Neural crest cell (in vitro differentiated cells): ENCODE measurements around the gene TIGD2. TPM values are rescaled to one million over a fixed set of nuclear protein-coding genes. Genes with fewer than 3 reads are reported as not detected.

Experiments
- DNase-seq: peaks from one replicate; pipeline ENCODE4 v3.0.0; 2021; ENCODE audit warnings: low read depth, mixed read lengths, low spot score
- H3K27ac Mint-ChIP-seq: one replicate; pipeline ENCODE4 v1.8.0; 2021; ENCODE audit warnings: mild to moderate bottlenecking, mixed read lengths; ENCODE audit not compliant: unreplicated experiment
- H3K27me3 Mint-ChIP-seq: 2 replicates; pipeline ENCODE4 v1.8.0; 2021; ENCODE audit warnings: low read depth, mild to moderate bottlenecking, mixed read lengths
- H3K36me3 Mint-ChIP-seq: 2 replicates; pipeline ENCODE4 v1.8.0; 2021; ENCODE audit warnings: low read depth, mild to moderate bottlenecking, mixed read lengths
- H3K4me1 Mint-ChIP-seq: 2 replicates; pipeline ENCODE4 v1.8.0; 2021; ENCODE audit warnings: mixed read lengths
- H3K4me3 Mint-ChIP-seq: one replicate; pipeline ENCODE4 v1.8.0; 2021; ENCODE audit warnings: mild to moderate bottlenecking, mixed read lengths
- H3K9me3 Mint-ChIP-seq: 2 replicates; pipeline ENCODE4 v1.8.0; 2021; ENCODE audit warnings: mixed read lengths
- total RNA-seq: library from RNA; stranded (reverse); gene quantifications from 2 replicates; pipeline ENCODE4 v1.2.1, GENCODE V29; 2021
- TF ChIP-seq, protein P1 (sequence below): fragments of 200-600 bp; sonication (generic); conservative IDR thresholded peaks from 2 replicates; pipeline ENCODE4 v1.5.0; 2021; ENCODE audit warnings: antibody characterized with exemption, mild to moderate bottlenecking

TIGD2 gene
- total RNA-seq, 1 donor from 2014 or later = 9.4 TPM

- TF ChIP-seq, protein P1, sequence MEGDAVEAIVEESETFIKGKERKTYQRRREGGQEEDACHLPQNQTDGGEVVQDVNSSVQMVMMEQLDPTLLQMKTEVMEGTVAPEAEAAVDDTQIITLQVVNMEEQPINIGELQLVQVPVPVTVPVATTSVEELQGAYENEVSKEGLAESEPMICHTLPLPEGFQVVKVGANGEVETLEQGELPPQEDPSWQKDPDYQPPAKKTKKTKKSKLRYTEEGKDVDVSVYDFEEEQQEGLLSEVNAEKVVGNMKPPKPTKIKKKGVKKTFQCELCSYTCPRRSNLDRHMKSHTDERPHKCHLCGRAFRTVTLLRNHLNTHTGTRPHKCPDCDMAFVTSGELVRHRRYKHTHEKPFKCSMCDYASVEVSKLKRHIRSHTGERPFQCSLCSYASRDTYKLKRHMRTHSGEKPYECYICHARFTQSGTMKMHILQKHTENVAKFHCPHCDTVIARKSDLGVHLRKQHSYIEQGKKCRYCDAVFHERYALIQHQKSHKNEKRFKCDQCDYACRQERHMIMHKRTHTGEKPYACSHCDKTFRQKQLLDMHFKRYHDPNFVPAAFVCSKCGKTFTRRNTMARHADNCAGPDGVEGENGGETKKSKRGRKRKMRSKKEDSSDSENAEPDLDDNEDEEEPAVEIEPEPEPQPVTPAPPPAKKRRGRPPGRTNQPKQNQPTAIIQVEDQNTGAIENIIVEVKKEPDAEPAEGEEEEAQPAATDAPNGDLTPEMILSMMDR = no peak
- Mint-ChIP-seq H3K4me1 (peaks cover 18% of the 10 kb centered on the region), H3K27me3 (peaks cover 39% of the 10 kb centered on the region), H3K36me3 (peaks cover 28% of the 10 kb centered on the region), H3K9me3 (peaks cover 12% of the 10 kb centered on the region), H3K27ac (no peak overlapping the region), H3K4me3 (peak overlapping the region; percentile 83)
- DNase-seq = no peak
Measured at GRCh38 chr4:89110541-89110985, 770 bp upstream of the TIGD2 start.

DNA sequence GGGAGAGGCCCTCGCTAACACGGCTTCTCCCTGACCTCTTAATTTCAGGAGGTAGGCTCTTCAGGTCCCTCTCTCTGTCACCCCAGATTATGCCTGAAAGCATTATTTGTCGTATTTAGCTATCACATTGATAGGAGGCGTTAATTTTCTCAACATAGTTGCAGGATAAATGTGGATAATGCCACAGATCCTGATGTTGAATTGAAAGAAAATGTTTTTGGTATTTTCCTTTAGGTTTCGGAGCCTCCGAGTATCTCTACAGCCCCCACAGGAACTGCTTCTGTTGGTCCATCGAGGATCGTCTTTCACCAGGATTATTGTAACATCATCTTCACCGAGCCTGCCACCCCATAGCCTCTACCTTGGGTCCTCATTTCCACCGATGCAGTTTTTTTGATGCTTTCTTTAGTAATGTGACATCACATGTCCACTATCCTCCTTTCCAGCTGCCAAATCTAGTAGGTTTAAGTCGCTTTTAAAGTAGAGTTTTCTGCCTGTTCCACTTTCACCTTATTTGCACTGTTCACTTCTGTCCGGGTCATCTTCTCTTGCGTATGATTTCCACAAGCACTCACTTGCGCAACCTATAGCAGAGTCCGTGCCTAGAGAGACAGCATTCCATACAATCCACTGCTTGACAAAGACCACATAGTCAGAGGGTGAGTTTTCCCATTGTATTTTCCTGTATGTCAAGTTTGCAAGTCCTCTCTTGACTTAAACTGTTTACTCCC lies 665 bp downstream of the TIGD2 start:
- H3K4me3 Mint-ChIP-seq = peak overlapping the region; percentile 88
- H3K9me3 Mint-ChIP-seq = peaks cover 12% of the 10 kb centered on the region
- peaks cover 18% of the 10 kb centered on the region for H3K4me1 Mint-ChIP-seq
- peaks cover 34% of the 10 kb centered on the region for H3K36me3 Mint-ChIP-seq
- peaks cover 39% of the 10 kb centered on the region for H3K27me3 Mint-ChIP-seq
- H3K27ac Mint-ChIP-seq = peak overlapping the region; percentile 48
- TF ChIP-seq, protein P1 = no peak
- DNase-seq = no peak

GRCh38 chr4:89113415-89113814 lies 2.1 kb downstream of the TIGD2 start:
- DNase-seq = no peak
- Mint-ChIP-seq H3K27me3 (peaks cover 33% of the 10 kb centered on the region), H3K36me3 (peaks cover 34% of the 10 kb centered on the region), H3K27ac (no peak overlapping the region), H3K9me3 (peaks cover 5% of the 10 kb centered on the region), H3K4me1 (peaks cover 18% of the 10 kb centered on the region), H3K4me3 (peak overlapping the region; percentile 88)
- TF ChIP-seq, protein P1 = no peak

GRCh38 chr4:89114100-89114499 lies 2.8 kb downstream of the TIGD2 start:
- DNase-seq = no peak
- no peak overlapping the region for H3K27ac Mint-ChIP-seq
- H3K9me3 Mint-ChIP-seq = peaks cover 5% of the 10 kb centered on the region
- H3K4me3 Mint-ChIP-seq = no peak overlapping the region
- peaks cover 18% of the 10 kb centered on the region for H3K4me1 Mint-ChIP-seq
- peaks cover 29% of the 10 kb centered on the region for H3K27me3 Mint-ChIP-seq
- TF ChIP-seq, protein P1 = no peak
- peaks cover 34% of the 10 kb centered on the region for H3K36me3 Mint-ChIP-seq

- Mint-ChIP-seq H3K4me3 (no peak overlapping the region), H3K27ac (no peak overlapping the region), H3K9me3 (peaks cover 5% of the 10 kb centered on the region), H3K27me3 (peaks cover 3% of the 10 kb centered on the region), H3K4me1 (peaks cover 8% of the 10 kb centered on the region), H3K36me3 (peaks cover 34% of the 10 kb centered on the region)
- no peak for DNase-seq
- TF ChIP-seq, protein P1 = no peak
Measured at GRCh38 chr4:89117115-89117514, 5.8 kb downstream of the TIGD2 start.
